ENCODE data around the gene ICAM4. TPM values are rescaled to one million over a fixed set of nuclear protein-coding genes. Genes with fewer than 3 reads are reported as not detected.

ICAM4 gene
- total and polyA plus RNA-seq, 9 of the 15 experiments (the other 6 are each of a cell fraction or from before 2014, with no cell fraction given) = 14.1 to 86.1 (median 29.6) TPM

DNA sequence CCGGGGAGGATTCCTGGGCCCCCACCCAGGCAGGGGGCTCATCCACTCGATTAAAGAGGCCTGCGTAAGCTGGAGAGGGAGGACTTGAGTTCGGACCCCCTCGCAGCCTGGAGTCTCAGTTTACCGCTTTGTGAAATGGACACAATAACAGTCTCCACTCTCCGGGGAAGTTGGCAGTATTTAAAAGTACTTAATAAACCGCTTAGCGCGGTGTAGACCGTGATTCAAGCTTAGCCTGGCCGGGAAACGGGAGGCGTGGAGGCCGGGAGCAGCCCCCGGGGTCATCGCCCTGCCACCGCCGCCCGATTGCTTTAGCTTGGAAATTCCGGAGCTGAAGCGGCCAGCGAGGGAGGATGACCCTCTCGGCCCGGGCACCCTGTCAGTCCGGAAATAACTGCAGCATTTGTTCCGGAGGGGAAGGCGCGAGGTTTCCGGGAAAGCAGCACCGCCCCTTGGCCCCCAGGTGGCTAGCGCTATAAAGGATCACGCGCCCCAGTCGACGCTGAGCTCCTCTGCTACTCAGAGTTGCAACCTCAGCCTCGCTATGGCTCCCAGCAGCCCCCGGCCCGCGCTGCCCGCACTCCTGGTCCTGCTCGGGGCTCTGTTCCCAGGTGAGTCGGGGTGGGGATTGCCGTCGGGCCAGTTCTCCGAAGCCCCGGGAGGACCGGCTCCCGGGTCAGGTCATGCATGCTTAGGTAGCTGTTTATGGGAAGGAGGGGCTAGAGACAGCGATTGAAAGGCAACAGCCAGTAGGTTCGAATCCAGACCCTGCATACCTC is 15.9 kb upstream of the ICAM4 start, which contains the start of gene ICAM1 (continued):
- TF ChIP-seq ZNF586 (CRISPR knock-in tag; conservative IDR thresholded peaks at IDR 0.05) = no peak
- no peak for TF ChIP-seq BRF1 (IDR thresholded peaks at IDR 0.05; ENCODE audit: borderline replicate concordance, extremely low read depth, insufficient read length)
- 0 out of 2 replicates have a peak, but pooled peaks have one; percentile 27 for TF ChIP-seq MYNN (IDR thresholded peaks at IDR 0.05)
- no peak for TF ChIP-seq MYNN (CRISPR knock-in tag; IDR thresholded peaks at IDR 0.05)
- TF ChIP-seq ZNF592 (IDR thresholded peaks at IDR 0.05) = peak; percentile 96
- peak; percentile 79 for TF ChIP-seq SMARCA5 (IDR thresholded peaks at IDR 0.05)
- peak; percentile 59 for TF ChIP-seq ATF7 (IDR thresholded peaks at IDR 0.05)
- no peak; a peak in 2 of 4 replicates for TF ChIP-seq SIN3A (IDR thresholded peaks at IDR 0.05; ENCODE audit: borderline replicate concordance in 2 of 2, control insufficient read depth in 1 of 2, low read depth in 2 of 2, low read length in 2 of 2)
- no peak for TF ChIP-seq ZNF212 (CRISPR knock-in tag; IDR thresholded peaks at IDR 0.05)
- TF ChIP-seq, protein P1, sequence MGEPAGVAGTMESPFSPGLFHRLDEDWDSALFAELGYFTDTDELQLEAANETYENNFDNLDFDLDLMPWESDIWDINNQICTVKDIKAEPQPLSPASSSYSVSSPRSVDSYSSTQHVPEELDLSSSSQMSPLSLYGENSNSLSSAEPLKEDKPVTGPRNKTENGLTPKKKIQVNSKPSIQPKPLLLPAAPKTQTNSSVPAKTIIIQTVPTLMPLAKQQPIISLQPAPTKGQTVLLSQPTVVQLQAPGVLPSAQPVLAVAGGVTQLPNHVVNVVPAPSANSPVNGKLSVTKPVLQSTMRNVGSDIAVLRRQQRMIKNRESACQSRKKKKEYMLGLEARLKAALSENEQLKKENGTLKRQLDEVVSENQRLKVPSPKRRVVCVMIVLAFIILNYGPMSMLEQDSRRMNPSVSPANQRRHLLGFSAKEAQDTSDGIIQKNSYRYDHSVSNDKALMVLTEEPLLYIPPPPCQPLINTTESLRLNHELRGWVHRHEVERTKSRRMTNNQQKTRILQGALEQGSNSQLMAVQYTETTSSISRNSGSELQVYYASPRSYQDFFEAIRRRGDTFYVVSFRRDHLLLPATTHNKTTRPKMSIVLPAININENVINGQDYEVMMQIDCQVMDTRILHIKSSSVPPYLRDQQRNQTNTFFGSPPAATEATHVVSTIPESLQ (CRISPR knock-in tag; IDR thresholded peaks at IDR 0.05) = peak; percentile 57; the same call in 1 of the 2 replicates
- peak in 1 of 2 experiments; percentile 23; a peak in 2 of 4 replicates for TF ChIP-seq RAD21 (CRISPR knock-in tag; conservative IDR thresholded peaks at IDR 0.05 in 1 of 2, IDR thresholded peaks at IDR 0.05 in 1 of 2)
- peak; percentile 89 to 94 for TF ChIP-seq KDM1A (IDR thresholded peaks at IDR 0.05)
- peak; percentile 53; the same call in 1 of the 2 replicates for TF ChIP-seq ZNF766 (CRISPR knock-in tag; conservative IDR thresholded peaks at IDR 0.05)
- peak; percentile 12; the same call in 1 of the 2 replicates for TF ChIP-seq CBFA2T2 (conservative IDR thresholded peaks at IDR 0.05)
- TF ChIP-seq DNMT1 (IDR thresholded peaks at IDR 0.05) = no peak
- 0 out of 2 replicates have a peak, but pooled peaks have one; percentile 11 for TF ChIP-seq SMARCA4 (IDR thresholded peaks at IDR 0.05)
- peak; percentile 82 for TF ChIP-seq CXXC5 (CRISPR knock-in tag; IDR thresholded peaks at IDR 0.05)
- TF ChIP-seq NFATC3 (IDR thresholded peaks at IDR 0.05) = no peak
- TF ChIP-seq KLF10 (CRISPR knock-in tag; IDR thresholded peaks at IDR 0.05) = no peak
- no peak for TF ChIP-seq BDP1 (IDR thresholded peaks at IDR 0.05; ENCODE audit: insufficient read depth, insufficient read length)
- no peak for TF ChIP-seq MTA2 (IDR thresholded peaks at IDR 0.05; ENCODE audit: low read depth)
- no peak for TF ChIP-seq PPARD (CRISPR knock-in tag; IDR thresholded peaks at IDR 0.05)
- peak; percentile 7; the same call in 1 of the 2 replicates for TF ChIP-seq NR1H2 (CRISPR knock-in tag; IDR thresholded peaks at IDR 0.05)
